Measurements from ENCODE around the gene KAT2B. TPM values are rescaled to one million over a fixed set of nuclear protein-coding genes. Genes with fewer than 3 reads are reported as not detected.
A peak's percentile ranks its signal among the peaks of the same experiment; 100 is the strongest.

Gene KAT2B
- total RNA-seq, 2 experiments from 2014 or later: 11.7 to 17.0 TPM

DNA sequence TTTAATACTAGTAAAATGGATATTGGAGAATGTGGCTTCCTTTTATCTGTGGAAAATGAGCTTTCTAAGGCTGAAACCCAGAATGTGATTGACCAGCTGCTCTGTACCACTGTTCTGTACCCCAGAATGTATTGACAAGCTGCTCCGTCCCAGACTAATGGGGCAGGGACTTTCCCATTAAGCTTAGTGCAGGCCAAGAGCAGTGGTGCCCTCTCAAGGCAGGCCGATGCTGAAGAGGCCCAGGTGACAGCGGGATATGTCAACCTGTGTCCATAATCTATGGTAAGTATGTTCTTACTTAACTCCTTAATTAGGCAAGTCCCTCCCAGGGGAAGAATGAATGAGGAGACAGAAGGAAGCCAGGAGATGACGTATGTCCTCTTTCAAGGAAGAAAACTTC lies 114.7 kb downstream of the KAT2B start:
- Mint-ChIP-seq H3K9me3 (no peaks in the 10 kb centered on the region), H3K36me3 (peaks cover 29% of the 10 kb centered on the region), H3K27ac (no peak overlapping the region), H3K27me3 (no peaks in the 10 kb centered on the region), H3K4me3 (no peak overlapping the region), H3K4me1 (peaks cover 3% of the 10 kb centered on the region)
- DNase-seq: no peak

DNA sequence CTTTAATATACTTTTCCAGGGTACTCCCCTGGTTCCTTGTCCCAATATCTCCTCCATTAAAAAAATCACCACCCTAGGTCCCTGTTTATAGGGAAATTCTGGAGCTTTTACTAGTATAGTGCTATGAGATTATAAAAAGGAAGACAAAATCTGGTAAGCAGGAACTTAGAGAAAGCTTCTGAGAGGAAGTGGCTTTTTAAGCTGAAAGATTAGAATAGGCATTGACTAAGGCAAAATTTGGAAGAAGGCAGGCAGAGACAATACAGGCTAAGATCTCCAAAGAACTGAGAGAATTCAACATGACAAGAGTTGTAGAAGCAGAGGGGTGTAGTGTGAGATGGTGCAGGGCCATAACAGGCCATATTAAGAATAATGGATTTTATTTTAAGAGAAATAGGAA lies 120.0 kb downstream of the KAT2B start:
- Mint-ChIP-seq H3K4me3 (no peak overlapping the region), H3K4me1 (peaks cover 17% of the 10 kb centered on the region)

GRCh38 chr3:20161714-20162113 lies 121.5 kb downstream of the KAT2B start:
- peaks cover 17% of the 10 kb centered on the region for H3K4me1 Mint-ChIP-seq
- peaks cover 40% of the 10 kb centered on the region for H3K36me3 Mint-ChIP-seq
- H3K4me3 Mint-ChIP-seq: no peak overlapping the region
- H3K27me3 Mint-ChIP-seq: no peaks in the 10 kb centered on the region
- DNase-seq: no peak
- H3K9me3 Mint-ChIP-seq: no peaks in the 10 kb centered on the region
- H3K27ac Mint-ChIP-seq: no peak overlapping the region

More for the DNA sequence above, 120.0 kb downstream of the KAT2B start:
- Mint-ChIP-seq H3K36me3 (peaks cover 34% of the 10 kb centered on the region), H3K27me3 (no peaks in the 10 kb centered on the region), H3K9me3 (no peaks in the 10 kb centered on the region), H3K27ac (peak overlapping the region; percentile 55)
- no peak for DNase-seq

- no peak for DNase-seq
- Mint-ChIP-seq H3K27me3 (no peaks in the 10 kb centered on the region), H3K9me3 (no peaks in the 10 kb centered on the region), H3K4me1 (no peaks in the 10 kb centered on the region), H3K27ac (no peak overlapping the region), H3K4me3 (no peak overlapping the region), H3K36me3 (peaks cover 51% of the 10 kb centered on the region)
Measured at GRCh38 chr3:20173844-20174410, 133.7 kb downstream of the KAT2B start.

DNA sequence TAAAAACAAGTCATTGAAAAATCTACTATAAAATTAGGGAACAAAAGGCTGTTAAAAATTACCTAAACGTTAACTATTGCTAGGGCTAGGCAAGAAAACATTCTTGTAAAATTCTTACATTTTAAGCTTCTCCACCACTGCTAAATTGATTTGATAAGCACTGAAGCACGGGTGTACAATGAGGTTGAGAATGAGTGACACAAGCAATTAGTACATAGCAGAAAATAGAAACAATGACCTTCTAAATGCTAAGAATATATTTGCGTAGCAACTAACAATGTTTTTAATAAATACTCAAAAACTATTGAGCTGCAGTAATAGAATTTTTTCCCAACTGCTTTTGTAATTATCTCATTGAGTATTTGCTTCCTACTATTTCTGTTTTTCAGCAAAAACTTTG lies 141.0 kb downstream of the KAT2B start:
- no peaks in the 10 kb centered on the region for H3K9me3 Mint-ChIP-seq
- H3K4me3 Mint-ChIP-seq: no peak overlapping the region
- DNase-seq: no peak
- peaks cover 1% of the 10 kb centered on the region for H3K4me1 Mint-ChIP-seq
- no peak overlapping the region for H3K27ac Mint-ChIP-seq
- H3K36me3 Mint-ChIP-seq: peaks cover 39% of the 10 kb centered on the region
- no peaks in the 10 kb centered on the region for H3K27me3 Mint-ChIP-seq

GRCh38 chr3:20182206-20182605 lies 142.0 kb downstream of the KAT2B start:
- Mint-ChIP-seq H3K4me1 (peaks cover 1% of the 10 kb centered on the region), H3K36me3 (peaks cover 36% of the 10 kb centered on the region), H3K9me3 (no peaks in the 10 kb centered on the region), H3K27me3 (no peaks in the 10 kb centered on the region), H3K4me3 (no peak overlapping the region), H3K27ac (no peak overlapping the region)
- DNase-seq: no peak

DNA sequence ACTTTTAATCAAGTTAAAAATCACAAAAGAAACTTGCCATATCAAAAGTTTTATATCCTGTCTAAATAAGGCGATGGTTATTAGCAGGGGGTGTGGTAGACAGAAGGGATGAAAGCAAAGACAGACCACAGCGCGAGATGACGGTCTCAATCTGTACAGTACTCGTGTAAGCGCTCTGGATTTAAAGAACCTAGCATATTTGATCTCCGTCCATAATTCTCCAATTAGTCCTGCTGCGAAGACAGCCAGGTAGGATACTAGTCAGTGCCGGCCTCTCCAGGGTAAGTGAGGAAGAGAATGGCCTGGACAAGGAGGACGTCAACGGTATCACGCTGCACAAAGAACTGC lies 145.1 kb downstream of the KAT2B start:
- Mint-ChIP-seq H3K4me3 (no peak overlapping the region), H3K27ac (no peak overlapping the region), H3K4me1 (peaks cover 1% of the 10 kb centered on the region), H3K27me3 (no peaks in the 10 kb centered on the region), H3K9me3 (no peaks in the 10 kb centered on the region), H3K36me3 (peaks cover 16% of the 10 kb centered on the region)
- no peak for DNase-seq

DNA sequence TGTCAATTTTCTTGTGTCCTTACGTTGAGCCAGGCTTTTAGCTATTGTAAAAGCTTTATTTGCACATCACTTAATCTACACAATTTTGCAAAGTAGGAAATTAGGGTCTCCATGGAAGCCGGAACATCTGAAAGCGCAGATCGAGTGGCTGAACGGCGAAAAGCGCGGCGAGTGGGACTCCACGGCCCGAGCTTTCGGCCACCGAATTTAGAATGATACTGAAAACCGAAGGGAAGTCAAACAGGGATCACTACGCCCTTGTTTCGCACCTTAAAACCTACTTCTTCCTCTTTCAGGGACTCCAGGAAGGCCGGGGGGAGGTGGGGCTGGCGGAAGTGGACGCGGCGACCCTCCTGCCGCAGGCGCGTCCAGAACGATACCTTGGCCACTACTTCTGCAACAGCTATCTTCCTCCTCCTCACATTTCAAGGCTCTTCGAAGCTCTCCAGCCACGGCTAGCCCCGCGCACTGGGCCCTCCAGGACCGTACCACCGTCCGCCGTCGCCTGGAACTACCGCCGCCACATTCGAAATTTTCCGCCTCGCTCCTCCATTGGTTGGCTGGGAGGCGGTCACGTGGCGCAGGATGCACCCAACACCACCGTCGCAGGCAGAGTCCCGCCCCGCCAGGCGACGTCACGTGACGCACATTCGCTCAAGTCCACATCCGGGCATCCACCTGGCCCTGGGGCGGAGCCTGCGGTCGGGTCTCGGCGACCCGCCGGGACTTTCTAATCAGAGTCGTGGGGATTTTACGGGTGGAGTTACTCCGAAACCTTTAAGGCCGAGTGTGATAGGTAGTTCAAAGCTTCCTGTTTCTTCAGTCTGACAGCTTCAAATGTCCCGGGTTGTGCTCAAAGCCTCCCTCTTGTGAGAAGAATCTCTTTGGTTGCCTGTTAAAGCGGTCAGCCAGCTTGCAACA lies 145.7 kb downstream of the KAT2B start, which contains the start of gene SGO1:
Gene SGO1 (minus strand): TSS at position 528 of the 921 bp plus-strand sequence. CDS start 2,179 bp downstream, outside the sequence.
- no peak within 1 kb of the TSS for H3K27ac Mint-ChIP-seq
- H3K27me3 Mint-ChIP-seq: no peaks in the 10 kb centered on the region
- no peaks in the 10 kb centered on the region for H3K9me3 Mint-ChIP-seq
- H3K36me3 Mint-ChIP-seq: peaks cover 13% of the 10 kb centered on the region
- peak; percentile 100 for DNase-seq
- no peak within 1 kb of the TSS for H3K4me3 Mint-ChIP-seq
- peaks cover 1% of the 10 kb centered on the region for H3K4me1 Mint-ChIP-seq

DNA sequence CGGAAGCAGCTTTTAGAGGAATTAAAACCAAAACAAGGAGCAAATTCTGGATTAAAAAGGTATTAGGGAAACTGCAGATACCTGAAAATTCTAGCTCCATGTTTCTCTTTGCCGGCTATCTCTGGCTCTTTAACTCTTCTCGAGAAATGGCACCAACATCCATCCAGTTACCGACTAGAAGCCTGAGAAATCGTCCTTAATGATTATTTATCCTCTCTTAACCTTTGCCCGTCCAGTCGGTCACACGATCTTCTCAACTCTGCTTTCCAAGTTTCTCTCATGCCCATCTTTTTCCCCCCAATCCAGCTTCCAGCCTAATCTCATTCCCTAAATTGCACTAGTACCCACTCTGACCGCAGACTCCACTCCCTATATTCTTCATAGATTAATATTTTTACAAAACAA lies 146.4 kb downstream of the KAT2B start:
- H3K9me3 Mint-ChIP-seq: no peaks in the 10 kb centered on the region
- H3K27ac Mint-ChIP-seq: no peak overlapping the region
- peaks cover 1% of the 10 kb centered on the region for H3K4me1 Mint-ChIP-seq
- no peak overlapping the region for H3K4me3 Mint-ChIP-seq
- no peak for DNase-seq
- H3K36me3 Mint-ChIP-seq: peaks cover 12% of the 10 kb centered on the region
- H3K27me3 Mint-ChIP-seq: no peaks in the 10 kb centered on the region

DNA sequence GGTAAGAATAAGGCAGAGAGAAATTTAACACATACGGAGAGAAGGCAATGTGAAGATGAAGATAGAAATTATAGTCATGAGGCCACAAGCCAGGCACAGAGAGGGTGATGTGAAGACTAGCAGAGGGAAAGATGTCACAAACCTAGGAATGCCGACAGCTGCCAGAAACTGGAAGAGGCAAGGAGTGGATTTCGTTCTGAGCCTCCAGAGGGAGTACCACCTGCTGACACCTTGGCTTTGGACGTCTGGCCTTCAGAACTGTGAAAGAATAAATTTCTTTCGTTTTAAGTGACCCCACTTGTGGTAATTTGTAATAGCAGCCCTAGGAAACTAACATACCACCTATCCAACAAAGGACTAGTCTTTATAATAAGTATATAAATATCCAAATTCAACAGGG lies 150.7 kb downstream of the KAT2B start:
- H3K36me3 Mint-ChIP-seq: peaks cover 3% of the 10 kb centered on the region
- no peak overlapping the region for H3K27ac Mint-ChIP-seq
- no peaks in the 10 kb centered on the region for H3K27me3 Mint-ChIP-seq
- peaks cover 3% of the 10 kb centered on the region for H3K4me1 Mint-ChIP-seq
- no peak overlapping the region for H3K4me3 Mint-ChIP-seq
- DNase-seq: no peak
- H3K9me3 Mint-ChIP-seq: no peaks in the 10 kb centered on the region

DNA sequence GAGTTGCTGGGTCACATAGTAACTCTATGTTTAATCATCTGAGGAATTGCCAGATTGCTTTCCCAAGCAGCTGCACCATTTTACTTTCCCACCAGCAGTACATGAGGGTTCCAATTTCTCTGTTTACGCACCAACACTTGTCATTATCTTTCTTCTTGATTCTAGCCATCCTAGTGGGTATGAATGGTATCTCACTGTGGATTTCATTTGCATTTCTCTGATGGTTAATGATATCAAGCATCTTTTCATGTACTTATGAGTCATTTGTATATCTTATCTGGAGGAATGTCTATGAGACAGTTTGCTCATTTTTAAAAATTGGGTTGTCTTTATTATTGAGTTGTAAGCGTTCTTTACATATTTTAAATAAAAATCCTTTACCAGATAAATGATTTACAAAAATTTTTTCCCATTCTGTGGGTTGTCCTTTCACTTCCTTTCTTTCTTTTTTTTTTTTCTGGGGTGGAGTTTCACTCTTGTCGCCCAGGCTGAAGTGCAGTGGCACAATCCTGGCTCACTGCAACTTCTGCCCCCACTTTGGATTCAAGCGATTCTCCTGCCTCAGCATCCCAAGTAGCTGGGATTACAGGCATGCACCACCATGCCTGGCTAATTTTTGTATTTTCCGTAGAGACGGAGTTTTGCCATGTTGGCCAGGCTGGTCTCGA lies 154.7 kb downstream of the KAT2B start:
- no peak for DNase-seq
- H3K4me3 Mint-ChIP-seq: no peak overlapping the region
- no peak overlapping the region for H3K27ac Mint-ChIP-seq
- H3K4me1 Mint-ChIP-seq: peaks cover 6% of the 10 kb centered on the region
- H3K9me3 Mint-ChIP-seq: no peaks in the 10 kb centered on the region
- peaks cover 3% of the 10 kb centered on the region for H3K36me3 Mint-ChIP-seq
- H3K27me3 Mint-ChIP-seq: no peaks in the 10 kb centered on the region

- Mint-ChIP-seq H3K4me3 (no peak overlapping the region), H3K9me3 (no peaks in the 10 kb centered on the region), H3K4me1 (peaks cover 9% of the 10 kb centered on the region), H3K27me3 (no peaks in the 10 kb centered on the region), H3K27ac (no peak overlapping the region), H3K36me3 (peaks cover 3% of the 10 kb centered on the region)
- no peak for DNase-seq
Measured at GRCh38 chr3:20197775-20198174, 157.5 kb downstream of the KAT2B start.

GRCh38 chr3:20201143-20201542 lies 160.9 kb downstream of the KAT2B start:
- no peaks in the 10 kb centered on the region for H3K27me3 Mint-ChIP-seq
- H3K9me3 Mint-ChIP-seq: peaks cover 5% of the 10 kb centered on the region
- no peak overlapping the region for H3K4me3 Mint-ChIP-seq
- H3K27ac Mint-ChIP-seq: no peak overlapping the region
- H3K36me3 Mint-ChIP-seq: peaks cover 7% of the 10 kb centered on the region
- peaks cover 5% of the 10 kb centered on the region for H3K4me1 Mint-ChIP-seq
- DNase-seq: no peak
